ENCODE measurements around the gene MYLK4.

GRCh38 chr6:2659381-2659780 is 91.3 kb downstream of the MYLK4 start:
- TF ChIP-seq POLR2A (IDR thresholded peaks at IDR 0.05) (no peak), CTCF (IDR thresholded peaks at IDR 0.05) (no peak)

Data from transverse colon (tissue), 3 donors.